COLO668 (cell line): ENCODE measurements around the gene SLC34A1.
"Not testable (repeated sequence)": the region's sequence is repeated elsewhere in the genome, so short reads cannot be mapped to it uniquely, and the experiment has no call there.

Source experiments
- DNase-seq: peaks from one replicate; lab custom pipeline; 2025; ENCODE audit not compliant: unreplicated experiment; lab: John Stamatoyannopoulos, UW

SLC34A1 gene

GRCh38 chr5:177384134-177384533 is at the start of gene SLC34A1:
SLC34A1 (plus strand) TSS chr5:177384434; CDS start chr5:177385742, 1,308 bp downstream.
- DNase-seq, result no peak

- no peak for DNase-seq
Measured at GRCh38 chr5:177334781-177335700, 49.2 kb upstream of the SLC34A1 start.

GRCh38 chr5:177335701-177336065 is 48.6 kb upstream of the SLC34A1 start:
- no peak for DNase-seq

GRCh38 chr5:177336112-177336511 is 48.1 kb upstream of the SLC34A1 start:
- peak; percentile 21 for DNase-seq

GRCh38 chr5:177336603-177337494 is 47.4 kb upstream of the SLC34A1 start:
- DNase-seq, result no peak

GRCh38 chr5:177338251-177339106 is 45.8 kb upstream of the SLC34A1 start:
- DNase-seq, result no peak

GRCh38 chr5:177339107-177339638 is 45.1 kb upstream of the SLC34A1 start:
- DNase-seq, result peak; percentile 4

- DNase-seq, result not testable (repeated sequence)
Measured at GRCh38 chr5:177343000-177343399, 41.2 kb upstream of the SLC34A1 start.

GRCh38 chr5:177343777-177344176 is 40.5 kb upstream of the SLC34A1 start:
- DNase-seq, result no peak

GRCh38 chr5:177344891-177345290 is 39.3 kb upstream of the SLC34A1 start:
- no peak for DNase-seq

GRCh38 chr5:177346820-177347219 is 37.4 kb upstream of the SLC34A1 start:
- DNase-seq, result no peak

GRCh38 chr5:177347699-177348098 is 36.5 kb upstream of the SLC34A1 start:
- no peak for DNase-seq

- no peak for DNase-seq
Measured at GRCh38 chr5:177349362-177349647, 34.9 kb upstream of the SLC34A1 start.

- DNase-seq, result no peak
Measured at GRCh38 chr5:177349762-177350161, 34.5 kb upstream of the SLC34A1 start.

GRCh38 chr5:177350776-177351391 is 33.4 kb upstream of the SLC34A1 start:
- no peak for DNase-seq

- peak; percentile 86 for DNase-seq
Measured at GRCh38 chr5:177351392-177352329, 32.6 kb upstream of the SLC34A1 start, which contains the start of gene LMAN2. LMAN2 (minus strand) TSS chr5:177351668; CDS start chr5:177351647, 21 bp downstream.

- no peak for DNase-seq
Measured at GRCh38 chr5:177353093-177353492, 31.1 kb upstream of the SLC34A1 start.

GRCh38 chr5:177354256-177354655 is 30.0 kb upstream of the SLC34A1 start:
- DNase-seq, result no peak

- DNase-seq, result no peak
Measured at GRCh38 chr5:177354711-177355110, 29.5 kb upstream of the SLC34A1 start.
